ENCODE data around the gene PDE7B.

PDE7B gene

GRCh38 chr6:136146130-136146529 is 294.6 kb downstream of the PDE7B start:
- no peak for DNase-seq (ENCODE audit: low read depth, low spot score)

- no peak for DNase-seq (ENCODE audit: low read depth, low spot score)
These were observed 295.8 kb downstream of the PDE7B start for GRCh38 chr6:136147342-136147741.

GRCh38 chr6:136148051-136148450 is 296.6 kb downstream of the PDE7B start:
- DNase-seq (ENCODE audit: low read depth, low spot score): no peak

GRCh38 chr6:136148523-136148922 is 297.0 kb downstream of the PDE7B start:
- no peak for DNase-seq (ENCODE audit: low read depth, low spot score)

GRCh38 chr6:136149311-136149710 is 297.8 kb downstream of the PDE7B start:
- no peak for DNase-seq (ENCODE audit: low read depth, low spot score)

- no peak for DNase-seq (ENCODE audit: low read depth, low spot score)
These were observed 299.5 kb downstream of the PDE7B start for GRCh38 chr6:136150961-136151360.

GRCh38 chr6:136153707-136154375 is 302.3 kb downstream of the PDE7B start:
- no peak for DNase-seq (ENCODE audit: low read depth, low spot score)

- no peak for DNase-seq (ENCODE audit: low read depth, low spot score)
These were observed 303.7 kb downstream of the PDE7B start for GRCh38 chr6:136155191-136155590.

GRCh38 chr6:136157743-136158142 is 306.2 kb downstream of the PDE7B start:
- DNase-seq (ENCODE audit: low read depth, low spot score): no peak

- peak; percentile 15 for DNase-seq (ENCODE audit: low read depth, low spot score)
These were observed 306.9 kb downstream of the PDE7B start for GRCh38 chr6:136158387-136158821.

GRCh38 chr6:136158971-136159370 is 307.5 kb downstream of the PDE7B start:
- no peak for DNase-seq (ENCODE audit: low read depth, low spot score)

GRCh38 chr6:136160250-136160649 is 308.7 kb downstream of the PDE7B start:
- DNase-seq (ENCODE audit: low read depth, low spot score): no peak

GRCh38 chr6:136161950-136162349 is 310.4 kb downstream of the PDE7B start:
- DNase-seq (ENCODE audit: low read depth, low spot score): no peak

GRCh38 chr6:136163260-136163659 is 311.8 kb downstream of the PDE7B start:
- no peak for DNase-seq (ENCODE audit: low read depth, low spot score)

GRCh38 chr6:136166815-136167214 is 315.3 kb downstream of the PDE7B start:
- DNase-seq (ENCODE audit: low read depth, low spot score): no peak

GRCh38 chr6:136169394-136170148 is 318.1 kb downstream of the PDE7B start:
- no peak for DNase-seq (ENCODE audit: low read depth, low spot score)

GRCh38 chr6:136171231-136171630 is 319.7 kb downstream of the PDE7B start:
- DNase-seq (ENCODE audit: low read depth, low spot score): no peak

- DNase-seq (ENCODE audit: low read depth, low spot score): no peak
These were observed 322.3 kb downstream of the PDE7B start for GRCh38 chr6:136173519-136174507.

- no peak for DNase-seq (ENCODE audit: low read depth, low spot score)
These were observed 323.0 kb downstream of the PDE7B start for GRCh38 chr6:136174510-136174909.

GRCh38 chr6:136175873-136176272 is 324.4 kb downstream of the PDE7B start:
- DNase-seq (ENCODE audit: low read depth, low spot score): no peak

GRCh38 chr6:136178749-136179148 is 327.2 kb downstream of the PDE7B start:
- no peak for DNase-seq (ENCODE audit: low read depth, low spot score)

All from astrocyte of the hippocampus (primary cell).